Right atrium auricular region (tissue), 2 donors: ENCODE results near the gene HOXA9. TPM values are rescaled to one million over a fixed set of nuclear protein-coding genes. Genes with fewer than 3 reads are reported as not detected.

Experiments
- DNase-seq: peaks from one replicate; pipeline ENCODE4 v3.0.0-alpha.2; 2019; ENCODE audit warnings: low spot score
- H3K27ac ChIP-seq, 2 donors: fragments of 200-600 bp; sonication (generic); 1 replicate in 1 of 2; 2 replicates in 1 of 2; pipeline ENCODE4 v1.5.1; 2016 to 2019
- H3K27me3 ChIP-seq, 2 donors: fragments of 200-600 bp; sonication (generic); one replicate each; pipeline versions ENCODE4 v1.5.1 to v1.6.0; 2017 to 2019
- H3K36me3 ChIP-seq: fragments of 200-600 bp; sonication (generic); one replicate; pipeline ENCODE4 v1.5.1; 2016
- H3K4me1 ChIP-seq, 2 donors: fragments of 200-600 bp; sonication (generic); one replicate each; pipeline versions ENCODE4 v1.5.1 to v1.6.0; 2017 to 2019
- H3K4me3 ChIP-seq, 2 donors: fragments of 200-600 bp; sonication (generic); 1 replicate in 1 of 2; 2 replicates in 1 of 2; pipeline ENCODE4 v1.5.1; 2017 to 2019; ENCODE audit warnings: mild to moderate bottlenecking in 1 of 2, moderate library complexity in 1 of 2
- H3K9me3 ChIP-seq, 2 donors: fragments of 200-600 bp; sonication (generic); one replicate each; pipeline ENCODE4 v1.5.1; 2019
- CTCF ChIP-seq, 2 donors: fragments of 200-600 bp; sonication (generic); IDR thresholded peaks; one replicate each; pipeline ENCODE4 v1.5.1; 2019; ENCODE audit warnings: antibody characterized with exemption in 2 of 2
- total RNA-seq, 2 donors: library from RNA; depleted of rRNA; stranded (reverse); fragments of >200 nt; gene quantifications; one replicate each; pipeline ENCODE4 v1.1.0, GENCODE V29; 2016

Gene HOXA9
- total RNA-seq, 2 donors from 2014 or later, result not detected

- peaks cover 82 to 88% of the 10 kb centered on the region in 2 donors for H3K27me3 ChIP-seq
These were observed 5.3 kb upstream of the HOXA9 start for GRCh38 chr7:27170426-27171324.

GRCh38 chr7:27169658-27170425 lies 4.5 kb upstream of the HOXA9 start:
- no peaks in the 10 kb centered on the region for H3K36me3 ChIP-seq
- H3K9me3 ChIP-seq, result no peaks in the 10 kb centered on the region
- no peak for DNase-seq
- no peak overlapping the region for H3K27ac ChIP-seq
- no peak overlapping the region for H3K4me3 ChIP-seq
- no peak for TF ChIP-seq CTCF (IDR thresholded peaks at IDR 0.05)
- H3K4me1 ChIP-seq, result peaks cover 0 to 56% of the 10 kb centered on the region in 2 donors
- H3K27me3 ChIP-seq, result peaks cover 88 to 90% of the 10 kb centered on the region in 2 donors

More at GRCh38 chr7:27170426-27171324, 5.3 kb upstream of the HOXA9 start:
- no peak for TF ChIP-seq CTCF (IDR thresholded peaks at IDR 0.05)
- no peaks in the 10 kb centered on the region for H3K9me3 ChIP-seq
- DNase-seq, result no peak
- H3K4me1 ChIP-seq, result peaks cover 0 to 49% of the 10 kb centered on the region in 2 donors
- no peak overlapping the region for H3K27ac ChIP-seq
- H3K4me3 ChIP-seq, result no peak overlapping the region
- H3K36me3 ChIP-seq, result no peaks in the 10 kb centered on the region

- Histone ChIP-seq H3K9me3 (no peaks in the 10 kb centered on the region), H3K36me3 (no peaks in the 10 kb centered on the region), H3K4me3 (no peak overlapping the region), H3K27me3 (peaks cover 87 to 90% of the 10 kb centered on the region in 2 donors), H3K4me1 (peaks cover 0 to 51% of the 10 kb centered on the region in 2 donors), H3K27ac (no peak overlapping the region)
- DNase-seq, result no peak
- no peak for TF ChIP-seq CTCF (IDR thresholded peaks at IDR 0.05)
These were observed 3.1 kb upstream of the HOXA9 start for GRCh38 chr7:27168265-27168947.

- no peaks in the 10 kb centered on the region for H3K9me3 ChIP-seq
- peaks cover 0 to 46% of the 10 kb centered on the region in 2 donors for H3K4me1 ChIP-seq
- H3K27me3 ChIP-seq, result peaks cover 87 to 88% of the 10 kb centered on the region in 2 donors
- no peak for TF ChIP-seq CTCF (IDR thresholded peaks at IDR 0.05)
- DNase-seq, result no peak
- H3K36me3 ChIP-seq, result no peaks in the 10 kb centered on the region
- H3K4me3 ChIP-seq, result no peak overlapping the region
- H3K27ac ChIP-seq, result no peak overlapping the region
These were observed 2.6 kb upstream of the HOXA9 start for GRCh38 chr7:27167916-27168264.

- no peak overlapping the region for H3K4me3 ChIP-seq
- no peaks in the 10 kb centered on the region for H3K9me3 ChIP-seq
- no peak overlapping the region for H3K27ac ChIP-seq
- H3K4me1 ChIP-seq, result peaks cover 0 to 41% of the 10 kb centered on the region in 2 donors
- TF ChIP-seq CTCF (IDR thresholded peaks at IDR 0.05), result no peak
- no peaks in the 10 kb centered on the region for H3K36me3 ChIP-seq
- H3K27me3 ChIP-seq, result peaks cover 77 to 88% of the 10 kb centered on the region in 2 donors
- no peak for DNase-seq
These were observed 1.5 kb upstream of the HOXA9 start for GRCh38 chr7:27166531-27167505.
